Measurements from ENCODE around the gene PMPCA. TPM values are rescaled to one million over a fixed set of nuclear protein-coding genes. Genes with fewer than 3 reads are reported as not detected.

Gene PMPCA
- total and polyA plus RNA-seq, 2 of the 13 experiments (the other 11 are each of a cell fraction or from before 2014, with no cell fraction given) = 70.2 to 88.4 TPM

- TF ChIP-seq MTF1 (CRISPR knock-in tag; IDR thresholded peaks at IDR 0.05) (no peak), SMAD3 (CRISPR knock-in tag; IDR thresholded peaks at IDR 0.05) (peak; percentile 64), ZNF781 (CRISPR knock-in tag; IDR thresholded peaks at IDR 0.05; ENCODE audit: borderline replicate concordance, not compliant biosample characterization) (no peak), ATF1 (CRISPR knock-in tag; IDR thresholded peaks at IDR 0.05) (peak; percentile 77), FOXJ3 (CRISPR knock-in tag; IDR thresholded peaks at IDR 0.05; ENCODE audit: borderline replicate concordance) (no peak), ZBTB44 (CRISPR knock-in tag; IDR thresholded peaks at IDR 0.05) (peak; percentile 85; the same call in 1 of the 2 replicates), RFX1 (IDR thresholded peaks at IDR 0.05) (no peak), GFI1 (CRISPR knock-in tag; IDR thresholded peaks at IDR 0.05; ENCODE audit: borderline replicate concordance) (no peak), ZHX1 (CRISPR knock-in tag; IDR thresholded peaks at IDR 0.05; ENCODE audit: low read depth) (peak; percentile 68; the same call in 1 of the 2 replicates), KLF6 (CRISPR knock-in tag; IDR thresholded peaks at IDR 0.05) (peak; percentile 75), ZMAT3 (CRISPR knock-in tag; conservative IDR thresholded peaks at IDR 0.05) (no peak), SMARCC2 (IDR thresholded peaks at IDR 0.05) (no peak), ZFP41 (CRISPR knock-in tag; IDR thresholded peaks at IDR 0.05; ENCODE audit: borderline replicate concordance) (no peak), REXO4 (CRISPR knock-in tag; IDR thresholded peaks at IDR 0.05; ENCODE audit: borderline replicate concordance) (no peak), ZFX (CRISPR knock-in tag; IDR thresholded peaks at IDR 0.05; ENCODE audit: low read depth) (peak; percentile 85), SIN3B (IDR thresholded peaks at IDR 0.05; ENCODE audit: low read length) (peak; percentile 92), NFIB (CRISPR knock-in tag; IDR thresholded peaks at IDR 0.05; ENCODE audit: borderline replicate concordance) (no peak), HIVEP1 (CRISPR knock-in tag; IDR thresholded peaks at IDR 0.05) (0 out of 2 replicates have a peak, but pooled peaks have one; percentile 40), TOE1 (CRISPR knock-in tag; IDR thresholded peaks at IDR 0.05) (0 out of 2 replicates have a peak, but pooled peaks have one; percentile 27), GLMP (CRISPR knock-in tag; IDR thresholded peaks at IDR 0.05; ENCODE audit: borderline replicate concordance) (no peak), ZNF557 (CRISPR knock-in tag; IDR thresholded peaks at IDR 0.05) (peak; percentile 71; the same call in 1 of the 2 replicates), ERF (CRISPR knock-in tag; IDR thresholded peaks at IDR 0.05) (peak; percentile 81; the same call in 1 of the 2 replicates), ARNT2 (CRISPR knock-in tag; IDR thresholded peaks at IDR 0.05; ENCODE audit: low read depth) (peak; percentile 78; the same call in 1 of the 2 replicates), ZKSCAN8 (CRISPR knock-in tag; IDR thresholded peaks at IDR 0.05; ENCODE audit: borderline replicate concordance) (no peak)
Observed at GRCh38 chr9:136410500-136411287, at the start of gene PMPCA, which contains the start of gene ENTR1 (continued).

Measured in HepG2 (cell line).